GM21381 (cell line): Measurements from ENCODE around the gene KRTAP2-3.
"Not testable (repeated sequence)": the region's sequence is repeated elsewhere in the genome, so short reads cannot be mapped to it uniquely, and the experiment has no call there.

Source experiments
- ATAC-seq: cut with Tn5 transposase; IDR thresholded peaks from one replicate; pipeline ENCODE4 v1.9.1; 2021; ENCODE audit warnings: mild to moderate bottlenecking, moderate library complexity; ENCODE audit not compliant: unreplicated experiment

Gene KRTAP2-3, protein sequence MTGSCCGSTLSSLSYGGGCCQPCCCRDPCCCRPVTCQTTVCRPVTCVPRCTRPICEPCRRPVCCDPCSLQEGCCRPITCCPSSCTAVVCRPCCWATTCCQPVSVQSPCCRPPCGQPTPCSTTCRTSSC

DNA sequence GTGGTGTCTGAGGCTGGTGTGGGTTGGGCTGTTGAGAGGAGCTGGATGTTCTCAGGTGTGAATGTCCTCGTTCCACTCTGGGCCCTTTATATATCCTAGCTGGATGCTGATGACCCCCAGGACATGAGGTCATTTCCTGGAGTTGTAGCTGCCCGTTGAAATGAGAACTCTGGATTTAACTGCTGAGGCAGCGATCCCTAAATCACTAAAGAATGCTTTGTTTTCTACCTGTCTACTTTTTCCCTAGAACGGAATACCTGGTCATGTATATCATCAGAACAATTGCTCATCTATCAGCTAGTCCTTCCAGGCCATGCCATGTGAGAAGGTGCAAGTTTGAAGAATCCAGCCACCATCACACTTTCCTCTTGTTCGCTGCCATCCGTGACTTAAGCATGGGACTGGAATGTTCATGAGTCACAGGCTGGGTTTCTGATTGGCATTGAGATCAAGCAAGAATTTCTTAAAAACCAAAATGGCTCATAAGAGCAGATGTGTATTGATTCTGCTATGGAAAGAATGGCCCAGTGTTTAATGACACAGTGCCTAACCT, at the start of gene KRTAP2-3:
Gene KRTAP2-3, minus strand, starts transcription at position 63 of the 553 bp plus-strand sequence. CDS start 64 bp downstream, outside the sequence.
- ATAC-seq = no peak

DNA sequence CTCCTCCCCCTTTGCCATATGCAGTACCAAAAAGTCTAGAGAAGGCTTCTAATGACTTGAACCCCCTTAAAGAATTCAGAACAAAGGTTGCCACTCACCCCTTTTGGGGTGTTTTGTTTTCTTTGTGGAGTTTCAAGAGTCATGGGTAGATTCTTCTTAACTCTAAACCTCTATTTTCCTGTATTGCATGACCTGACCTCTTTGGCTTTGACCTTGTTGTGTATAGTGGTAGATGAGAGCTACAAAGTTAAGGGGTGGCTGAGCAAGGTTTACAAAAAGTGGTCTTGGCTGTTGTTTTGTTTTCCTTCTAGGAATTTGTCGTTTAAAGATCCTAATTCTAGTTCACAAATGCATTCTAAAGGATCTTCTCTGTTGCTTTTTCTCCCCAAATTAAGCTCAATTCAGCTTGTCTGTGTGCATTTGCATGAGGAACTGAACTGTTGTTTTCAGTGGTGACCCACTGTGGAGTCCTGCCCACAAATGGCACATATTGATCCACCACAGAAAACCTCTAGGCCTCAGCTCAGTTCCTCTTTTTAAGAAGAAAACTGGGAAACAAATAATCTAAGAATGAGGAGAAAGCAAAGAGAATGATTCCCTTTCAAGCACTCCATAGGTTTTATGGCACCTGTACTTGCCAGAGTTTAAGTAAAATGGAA, 48.9 kb upstream of the KRTAP2-3 start:
- ATAC-seq = not testable (repeated sequence)

DNA sequence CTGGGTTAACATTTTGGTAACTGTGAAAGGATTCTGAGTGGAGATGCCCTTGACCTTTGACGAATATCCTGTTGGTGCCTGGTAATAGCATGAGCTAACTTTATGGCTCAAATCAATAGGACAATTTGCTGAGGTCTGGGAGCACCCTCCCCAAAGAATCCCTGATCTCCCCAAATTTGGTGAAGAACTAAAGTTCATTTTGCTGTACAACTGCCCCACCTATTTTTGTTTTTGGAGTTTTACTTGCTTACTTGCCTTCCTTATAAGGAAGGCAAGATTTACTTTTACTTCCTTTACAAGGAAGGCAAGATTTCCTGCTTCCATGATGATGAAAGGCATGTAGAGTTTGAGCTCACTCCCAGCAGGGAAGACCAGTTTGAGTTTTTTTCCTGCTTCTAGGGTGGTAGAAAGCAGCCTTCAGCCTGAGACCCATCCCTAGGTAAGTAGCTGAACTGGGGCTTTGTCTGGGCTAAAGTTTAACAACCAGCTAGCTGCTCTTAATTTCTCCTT, 48.1 kb upstream of the KRTAP2-3 start:
- no peak for ATAC-seq

DNA sequence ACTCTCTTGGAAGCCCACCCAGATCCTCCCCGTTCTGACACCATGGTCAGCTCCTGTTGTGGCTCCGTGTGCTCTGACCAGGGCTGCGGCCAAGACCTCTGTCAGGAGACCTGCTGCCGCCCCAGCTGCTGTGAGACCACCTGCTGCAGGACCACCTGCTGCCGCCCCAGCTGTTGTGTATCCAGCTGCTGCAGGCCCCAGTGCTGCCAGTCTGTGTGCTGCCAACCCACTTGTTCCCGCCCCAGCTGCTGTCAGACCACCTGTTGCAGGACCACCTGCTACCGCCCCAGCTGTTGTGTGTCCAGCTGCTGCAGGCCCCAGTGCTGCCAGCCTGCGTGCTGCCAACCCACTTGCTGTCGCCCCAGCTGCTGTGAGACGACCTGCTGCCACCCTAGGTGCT, 45.4 kb upstream of the KRTAP2-3 start, which contains the start of gene KRTAP4-9:
Gene KRTAP4-9, plus strand, starts transcription at position 43 of the 400 bp plus-strand sequence. Its CDS starts 0 bp downstream, at position 43.
- ATAC-seq = not testable (repeated sequence)

DNA sequence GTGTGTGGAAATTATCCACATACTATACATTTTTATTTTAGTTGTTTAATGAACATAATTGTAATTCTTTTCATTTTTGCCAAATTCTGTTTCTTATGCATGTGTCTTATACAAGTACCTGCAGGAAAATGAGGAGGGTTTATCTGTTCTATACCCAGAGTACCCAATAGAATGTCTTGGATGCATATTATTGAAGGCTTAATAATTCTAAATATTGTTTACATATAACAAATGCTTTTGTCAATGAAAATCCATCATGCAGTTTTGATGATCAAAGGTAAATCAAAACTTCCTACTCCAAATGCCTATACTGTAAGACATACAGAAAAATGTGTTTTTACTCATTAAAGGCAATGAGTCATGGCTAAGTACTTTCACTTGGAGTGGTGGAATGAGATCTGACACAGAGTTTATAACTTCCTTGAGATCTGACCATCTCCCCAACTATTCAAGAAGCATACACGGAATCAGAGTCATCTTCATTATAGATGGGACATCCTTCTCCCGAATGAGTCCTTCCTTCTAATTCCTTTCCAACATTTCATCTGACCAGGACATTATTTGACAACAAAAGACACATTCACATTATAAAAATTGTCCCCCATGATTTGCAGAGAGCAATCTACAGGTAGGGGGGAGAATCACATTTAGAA, 44.6 kb upstream of the KRTAP2-3 start:
- ATAC-seq = not testable (repeated sequence)

DNA sequence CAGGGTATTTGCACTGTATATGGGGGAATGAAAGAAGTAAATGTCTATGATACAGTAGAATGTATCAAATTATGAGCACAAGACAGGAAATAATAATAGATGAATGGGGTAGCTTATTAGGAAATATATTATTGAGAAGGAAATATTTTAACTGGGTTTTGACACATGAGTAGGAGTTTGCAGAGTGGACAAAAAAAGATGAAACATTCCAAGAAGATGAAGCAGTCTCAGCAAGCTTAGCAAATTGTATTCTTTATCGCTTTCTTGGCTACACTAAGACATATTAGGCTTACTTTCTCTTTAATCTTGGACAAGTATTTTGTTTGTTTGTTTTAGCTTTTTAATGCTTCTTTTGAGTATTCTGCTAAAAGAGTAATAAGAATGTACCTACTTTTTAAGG, 44.0 kb upstream of the KRTAP2-3 start:
- no peak for ATAC-seq

DNA sequence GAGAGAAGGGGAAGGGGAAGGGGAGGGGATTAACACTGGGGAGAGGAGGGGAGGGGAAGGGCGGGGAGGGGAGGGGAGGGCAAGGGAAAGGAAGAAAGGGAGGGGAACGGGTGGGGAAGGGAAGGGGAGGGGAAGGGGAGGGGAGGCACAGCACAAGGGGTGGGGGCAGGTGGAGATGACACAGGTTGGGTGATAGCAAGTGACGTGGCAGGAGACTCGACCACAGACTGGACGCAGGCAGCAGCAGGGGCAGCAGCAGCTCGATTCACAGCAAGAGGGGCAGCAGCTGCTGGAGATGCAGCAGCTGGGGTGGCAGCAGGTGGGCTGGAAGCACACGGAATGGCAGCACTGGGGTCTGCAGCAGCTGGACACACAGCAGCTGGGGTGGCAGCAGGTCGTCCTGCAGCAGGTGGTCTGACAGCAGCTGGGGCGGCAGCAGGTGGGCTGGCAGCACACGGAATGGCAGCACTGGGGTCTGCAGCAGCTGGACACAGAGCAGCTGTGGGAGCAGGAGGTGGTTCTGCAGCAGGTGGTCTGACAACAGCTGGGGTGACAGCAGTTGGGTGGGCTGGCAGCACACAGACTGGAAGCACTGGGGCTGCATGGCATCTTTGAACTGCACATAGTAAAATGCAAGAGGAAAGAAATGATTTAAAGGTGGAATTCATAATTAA, 41.8 kb upstream of the KRTAP2-3 start, which contains the start of gene KRTAP4-16:
Gene KRTAP4-16, minus strand, starts transcription at position 624 of the 674 bp plus-strand sequence. Its CDS starts 0 bp downstream, at position 624.
- ATAC-seq = no peak

DNA sequence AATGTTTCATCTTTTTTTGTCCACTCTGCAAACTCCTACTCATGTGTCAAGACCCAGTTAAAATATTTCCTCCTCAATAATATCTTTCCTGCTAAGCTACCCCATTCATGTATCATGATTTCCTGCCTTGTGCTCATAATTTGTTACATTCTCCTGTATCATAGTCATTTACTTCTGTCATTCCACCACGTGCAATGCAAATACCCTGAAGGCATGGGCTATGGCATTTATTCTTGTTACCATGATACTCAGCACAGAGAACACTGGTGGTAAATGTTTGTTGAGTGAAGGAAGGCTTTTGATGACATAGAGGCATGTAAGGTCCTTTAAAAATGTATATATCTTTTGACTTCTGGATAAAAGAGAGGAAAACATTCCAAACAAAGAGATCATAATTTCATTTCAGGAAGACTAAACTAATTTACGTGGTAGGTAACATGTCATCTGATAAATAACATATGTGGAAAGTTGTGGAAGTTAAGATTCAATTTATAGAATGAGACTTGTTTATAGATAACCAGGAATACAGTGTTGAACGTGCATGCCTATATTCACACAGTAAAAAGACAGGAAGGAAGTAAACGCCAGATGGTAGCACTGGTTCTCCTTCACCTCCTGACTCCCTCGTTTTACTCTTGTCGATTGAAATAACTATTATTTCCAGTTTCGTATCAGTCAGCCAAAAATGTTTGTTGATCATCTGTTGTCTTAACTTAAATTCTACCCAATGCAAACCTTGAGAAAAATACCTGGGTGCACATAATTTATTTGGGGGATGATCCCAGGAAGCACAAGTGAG, 40.0 kb upstream of the KRTAP2-3 start:
- ATAC-seq = not testable (repeated sequence)

DNA sequence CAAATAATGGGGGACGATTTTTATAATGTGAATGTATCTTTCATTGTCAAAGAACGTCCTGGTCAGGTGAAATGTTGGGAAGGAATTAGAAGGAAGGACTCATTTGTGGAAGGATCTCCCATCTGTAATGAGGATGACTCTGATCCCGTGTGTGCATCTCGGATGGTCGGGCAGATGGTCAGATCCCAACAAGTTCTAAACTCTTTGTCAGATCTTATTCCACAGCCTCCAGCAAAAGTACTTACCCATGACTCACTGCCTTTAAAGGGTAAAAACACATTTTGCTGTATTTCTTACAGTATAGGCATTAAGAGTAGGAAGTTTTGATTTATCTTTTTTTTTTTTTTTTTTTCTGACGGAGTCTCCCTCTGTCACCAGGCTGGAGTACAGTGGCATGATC, 38.6 kb upstream of the KRTAP2-3 start:
- no peak for ATAC-seq

DNA sequence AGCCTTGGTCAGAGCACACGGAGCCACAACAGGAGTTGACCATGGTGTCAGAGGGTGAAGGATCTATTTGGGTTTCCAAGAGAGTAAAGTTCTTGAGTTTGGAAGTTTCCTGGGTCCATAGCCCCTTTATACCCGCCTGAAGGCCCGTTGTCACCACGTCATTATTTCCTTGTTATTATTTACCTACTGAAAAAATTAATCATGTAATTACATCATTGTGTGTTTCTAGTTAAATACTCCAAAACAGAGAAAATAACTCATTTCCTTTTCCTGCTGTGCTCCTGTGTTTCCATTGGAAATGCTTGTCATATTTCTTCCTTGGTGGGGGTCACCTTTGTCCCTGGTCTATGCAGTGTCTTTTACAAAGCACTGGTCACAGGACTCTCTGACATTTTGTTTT, 38.1 kb upstream of the KRTAP2-3 start, which contains the start of gene KRTAP4-8:
Gene KRTAP4-8, minus strand, starts transcription at position 101 of the 400 bp plus-strand sequence. Its CDS starts 58 bp downstream, at position 43.
- no peak for ATAC-seq

DNA sequence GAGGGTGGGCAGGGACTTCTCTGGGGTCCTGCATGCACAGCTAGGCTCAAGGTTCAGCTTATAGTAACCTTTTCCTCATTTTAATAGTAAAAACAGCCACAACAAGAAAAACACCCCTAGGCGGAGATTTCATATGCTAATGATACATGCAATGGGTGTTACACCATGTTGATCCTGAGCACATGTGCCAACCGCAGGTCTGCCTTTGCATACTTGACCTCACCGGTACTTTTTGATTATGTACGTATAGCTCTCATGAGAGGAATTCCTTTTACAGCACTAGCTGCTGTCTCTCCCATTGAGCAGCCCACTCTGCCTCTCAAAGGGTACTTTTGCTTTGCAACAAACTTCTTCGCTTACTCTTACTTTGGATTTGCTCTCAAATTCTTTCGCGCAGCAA, 36.1 kb upstream of the KRTAP2-3 start:
- no peak for ATAC-seq

DNA sequence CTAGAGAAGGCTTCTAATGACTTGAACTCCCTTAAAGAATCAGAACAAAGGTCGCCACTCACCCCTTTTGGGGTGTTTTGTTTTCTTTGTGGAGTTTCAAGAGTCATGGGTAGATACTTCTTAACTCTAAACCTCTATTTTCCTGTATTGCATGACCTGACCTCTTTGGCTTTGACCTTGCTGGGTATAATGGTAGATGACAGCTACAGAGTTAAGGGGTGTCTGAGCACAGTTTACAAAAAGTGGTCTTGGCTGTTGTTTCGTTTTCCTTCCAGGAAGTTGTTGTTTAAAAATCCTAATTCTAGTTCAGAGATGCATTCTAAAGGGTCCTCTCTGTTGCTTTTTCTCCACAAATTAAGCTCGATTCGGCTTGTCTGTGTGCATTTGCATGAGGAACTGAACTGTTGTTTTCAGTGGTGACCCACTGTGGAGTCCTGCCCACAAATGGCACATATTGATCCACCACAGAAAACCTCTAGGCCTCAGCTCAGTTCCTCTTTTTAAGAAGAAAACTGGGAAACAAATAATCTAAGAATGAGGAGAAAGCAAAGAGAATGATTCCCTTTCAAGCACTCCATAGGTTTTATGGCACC, 28.9 kb upstream of the KRTAP2-3 start:
- not testable (repeated sequence) for ATAC-seq

DNA sequence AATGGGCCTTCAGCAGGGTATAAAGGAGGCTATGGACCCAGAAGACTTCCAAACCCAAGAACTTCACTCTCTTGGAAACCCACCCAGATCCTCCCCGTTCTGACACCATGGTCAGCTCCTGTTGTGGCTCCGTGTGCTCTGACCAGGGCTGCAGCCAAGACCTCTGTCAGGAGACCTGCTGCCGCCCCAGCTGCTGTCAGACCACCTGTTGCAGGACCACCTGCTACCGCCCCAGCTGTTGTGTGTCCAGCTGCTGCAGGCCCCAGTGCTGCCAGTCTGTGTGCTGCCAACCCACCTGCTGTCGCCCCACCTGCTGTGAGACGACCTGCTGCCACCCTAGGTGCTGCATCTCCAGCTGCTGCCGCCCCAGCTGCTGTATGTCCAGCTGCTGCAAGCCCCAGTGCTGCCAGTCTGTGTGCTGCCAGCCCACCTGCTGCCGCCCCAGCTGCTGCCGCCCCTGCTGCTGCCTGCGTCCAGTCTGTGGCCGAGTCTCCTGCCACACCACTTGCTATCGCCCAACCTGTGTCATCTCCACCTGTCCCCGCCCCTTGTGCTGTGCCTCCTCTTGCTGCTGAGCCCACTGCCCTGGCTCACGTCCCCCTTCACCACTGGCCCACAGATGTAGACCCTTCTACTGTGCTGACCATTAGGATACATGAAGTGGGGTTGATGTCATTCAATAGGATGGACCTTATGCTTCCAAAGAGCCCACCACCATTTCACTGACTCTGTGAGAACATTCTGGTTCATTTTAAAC, 24.4 kb upstream of the KRTAP2-3 start, which contains the start of gene KRTAP4-7:
Gene KRTAP4-7, plus strand, starts transcription at position 51 of the 757 bp plus-strand sequence. Its CDS starts 57 bp downstream, at position 108.
- not testable (repeated sequence) for ATAC-seq

DNA sequence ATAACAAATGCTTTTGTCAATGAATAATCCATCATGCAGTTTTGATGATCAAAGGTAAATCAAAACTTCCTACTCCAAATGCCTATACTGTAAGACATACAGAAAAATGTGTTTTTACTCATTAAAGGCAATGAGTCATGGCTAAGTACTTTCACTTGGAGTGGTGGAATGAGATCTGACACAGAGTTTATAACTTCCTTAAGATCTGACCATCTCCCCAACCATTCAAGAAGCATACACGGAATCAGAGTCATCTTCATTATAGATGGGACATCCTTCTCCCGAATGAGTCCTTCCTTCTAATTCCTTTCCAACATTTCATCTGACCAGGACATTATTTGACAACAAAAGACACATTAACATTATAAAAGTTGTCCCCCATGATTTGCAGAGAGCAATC, 23.5 kb upstream of the KRTAP2-3 start:
- not testable (repeated sequence) for ATAC-seq

DNA sequence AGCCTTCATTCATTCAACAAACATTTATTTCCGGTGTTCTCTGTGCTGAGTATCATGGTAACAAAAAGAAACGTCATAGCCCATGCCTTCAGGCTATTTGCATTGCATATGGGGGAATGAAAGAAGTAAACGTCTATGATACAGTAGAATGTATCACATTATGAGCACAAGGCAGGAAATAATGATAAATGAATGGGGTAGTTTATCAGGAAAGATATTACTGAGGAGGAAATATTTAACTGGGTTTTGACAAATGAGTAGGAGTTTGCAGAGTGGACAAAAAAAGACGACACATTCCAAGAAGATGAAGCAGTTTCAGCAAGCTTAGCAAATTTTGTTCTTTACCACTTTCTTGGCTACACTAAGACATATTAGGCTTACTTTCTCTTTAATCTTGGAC, 22.7 kb upstream of the KRTAP2-3 start:
- no peak for ATAC-seq

DNA sequence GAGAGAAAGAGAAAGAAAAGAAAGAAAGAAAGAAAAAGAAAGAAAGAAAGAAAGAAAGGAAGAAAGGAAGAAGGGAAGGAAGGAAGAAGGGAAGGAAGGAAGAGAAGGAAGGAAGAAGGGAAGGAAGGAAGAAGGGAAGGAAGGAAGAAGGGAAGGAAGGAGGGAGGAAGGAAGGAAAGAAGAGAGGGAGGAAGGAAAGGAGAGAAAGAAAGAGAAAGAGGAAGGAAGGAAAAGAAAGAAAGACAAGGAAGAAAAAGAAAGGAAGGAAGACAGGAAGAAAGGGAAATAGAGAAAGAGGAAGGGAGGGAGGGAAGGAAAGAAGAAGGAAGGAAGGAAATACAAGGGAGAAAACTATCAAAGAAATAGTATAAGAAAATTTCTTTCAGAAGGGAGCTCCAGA, 16.9 kb upstream of the KRTAP2-3 start:
- no peak for ATAC-seq

DNA sequence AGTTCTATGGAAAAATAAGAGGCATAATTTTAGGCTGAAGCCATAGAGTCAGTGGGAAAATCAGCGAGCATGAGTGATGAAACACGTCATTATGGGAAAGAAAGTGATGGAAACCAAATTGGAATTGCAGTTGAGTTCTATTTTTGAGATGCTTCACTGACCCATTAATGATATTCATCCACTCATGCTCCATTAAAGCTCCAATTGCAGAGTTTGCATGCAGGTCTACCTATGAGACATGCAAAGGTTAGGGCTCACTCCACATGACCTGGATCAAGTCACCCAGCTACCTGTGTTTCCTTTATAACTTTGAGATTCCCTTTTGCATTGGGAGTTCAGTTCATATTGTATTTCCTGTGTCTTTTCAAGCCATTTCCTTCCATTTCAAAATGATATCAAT, 13.8 kb upstream of the KRTAP2-3 start:
- no peak for ATAC-seq

DNA sequence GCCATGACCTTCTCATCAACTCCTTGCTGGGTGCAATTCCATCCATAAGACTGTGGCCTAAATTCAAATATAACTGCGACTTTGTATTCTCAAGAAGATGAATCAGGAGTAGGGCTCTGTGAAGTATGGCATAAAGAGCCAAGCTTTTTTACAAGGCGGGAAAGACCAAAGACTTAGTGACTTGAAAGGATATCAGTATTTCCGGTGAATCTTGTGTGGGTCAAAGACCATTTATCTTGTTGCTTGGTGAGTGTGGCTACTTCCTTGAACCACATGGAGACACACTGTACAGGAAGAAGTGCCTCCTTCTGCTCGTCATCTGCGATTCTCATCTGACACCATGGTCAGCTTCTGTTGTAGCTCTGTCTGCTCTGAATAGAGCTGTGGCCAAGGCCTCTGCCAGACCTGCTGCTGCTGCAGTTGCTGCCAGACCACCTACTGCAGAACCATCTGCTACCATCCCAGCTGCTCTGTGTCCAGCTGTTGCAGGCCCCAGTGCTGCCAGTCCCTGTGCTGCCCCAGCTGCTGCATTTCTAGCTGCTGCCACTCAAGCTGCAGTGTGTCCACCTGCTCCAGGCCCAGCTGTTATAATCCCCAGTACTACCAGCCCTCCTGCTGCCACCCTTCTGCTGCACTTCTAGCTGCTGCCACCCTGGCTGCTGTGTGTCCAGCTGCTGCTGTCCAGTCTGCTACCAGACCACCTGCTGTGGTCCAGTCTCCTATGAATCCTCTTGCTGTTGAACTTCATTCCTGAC, 11.9 kb upstream of the KRTAP2-3 start:
- no peak for ATAC-seq
